Measurements from ENCODE around the gene IL17C. TPM values are rescaled to one million over a fixed set of nuclear protein-coding genes. Genes with fewer than 3 reads are reported as not detected.
"Not testable (repeated sequence)": the region's sequence is repeated elsewhere in the genome, so short reads cannot be mapped to it uniquely, and the experiment has no call there.

Gene IL17C
- total RNA-seq, 2 donors from 2014 or later = not detected

DNA sequence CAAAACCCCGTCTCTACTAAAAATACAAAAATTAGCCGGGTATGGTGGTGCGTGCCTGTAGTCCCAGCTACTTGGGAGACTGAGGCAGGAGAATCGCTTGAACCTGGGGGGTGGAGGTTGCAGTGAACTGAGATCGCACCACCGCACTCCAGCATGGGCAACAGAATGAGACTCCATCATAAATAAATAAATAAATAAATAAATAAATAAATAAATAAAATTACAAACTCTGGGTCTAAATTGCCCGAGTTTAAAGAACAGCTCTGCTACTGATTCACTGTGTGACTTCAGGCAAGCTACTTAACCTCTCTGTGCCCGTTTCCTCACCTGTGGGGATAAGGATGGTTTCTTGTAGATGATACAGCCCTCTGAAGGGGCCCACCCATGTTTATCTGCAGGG is 31.1 kb downstream of the IL17C start:
- intact Hi-C loops (cut with DNase I, micrococcal nuclease); ATAC-seq; DNase-seq: not testable (repeated sequence)

DNA sequence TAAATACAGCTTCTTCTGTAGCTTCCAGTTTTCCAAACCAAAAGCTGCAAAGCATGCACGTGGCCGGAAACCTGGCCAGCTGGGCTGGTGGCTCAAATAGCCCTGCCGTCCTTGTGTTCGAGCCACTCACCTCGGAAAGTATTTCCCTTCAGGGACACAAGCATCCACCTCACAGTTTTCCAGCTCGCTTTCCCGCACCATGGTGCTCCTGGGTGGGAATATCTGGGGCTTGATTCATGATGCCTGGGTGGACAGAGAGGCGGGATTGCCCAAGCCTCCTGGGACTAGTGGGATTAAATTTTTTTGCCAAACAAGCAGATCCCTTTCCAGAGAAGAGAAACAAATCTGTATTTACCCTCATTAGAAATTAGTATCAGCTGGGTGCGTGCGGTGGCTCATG is 31.6 kb downstream of the IL17C start:
- no peak for ATAC-seq
- intact Hi-C loops (cut with DNase I, micrococcal nuclease) = no loop called here
- no peak for DNase-seq

DNA sequence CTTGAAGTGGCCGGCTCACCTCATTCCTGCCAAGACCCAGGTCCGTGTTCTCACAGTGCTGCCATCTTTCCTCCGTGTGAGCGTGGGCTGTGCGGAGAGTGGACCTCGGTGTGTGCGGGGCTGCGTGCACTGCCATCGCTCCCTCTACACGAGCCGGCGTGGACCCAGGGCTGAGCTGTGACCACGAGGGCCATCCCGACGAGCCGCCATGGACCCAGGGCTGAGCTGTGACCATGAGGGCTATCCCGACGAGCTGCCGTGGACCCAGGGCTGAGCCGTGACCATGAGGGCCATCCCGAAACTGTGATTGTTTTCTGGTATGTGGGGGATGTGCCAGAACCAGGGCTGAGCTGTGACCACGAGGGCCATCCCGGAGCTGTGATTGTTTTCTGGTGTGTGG is 33.4 kb downstream of the IL17C start:
- intact Hi-C loops (cut with DNase I, micrococcal nuclease) = no loop called here
- DNase-seq (no peak), ATAC-seq (no peak)

DNA sequence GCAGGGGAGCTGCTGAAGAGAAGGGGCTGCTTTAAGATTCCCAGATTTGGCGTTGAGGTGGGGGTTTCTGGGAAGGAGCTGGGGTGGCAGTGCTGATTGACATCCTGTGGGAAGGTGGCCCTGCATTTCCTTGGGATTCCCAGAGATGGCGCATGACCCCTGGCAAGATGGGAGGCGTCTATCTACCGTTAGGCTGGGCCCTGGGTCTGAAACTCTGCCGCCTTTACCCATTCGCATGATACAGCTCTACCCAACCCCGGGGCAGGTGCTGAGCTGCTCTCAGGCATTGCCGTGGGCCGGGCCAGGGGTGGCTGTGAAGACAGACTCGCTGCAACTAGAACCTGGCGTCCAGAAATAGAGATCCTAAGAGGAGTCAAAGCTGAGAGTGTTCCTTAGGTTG is 34.4 kb downstream of the IL17C start:
- ATAC-seq = peak; percentile 66
- intact Hi-C loops (cut with DNase I, micrococcal nuclease) = no loop called here
- no peak for DNase-seq

DNA sequence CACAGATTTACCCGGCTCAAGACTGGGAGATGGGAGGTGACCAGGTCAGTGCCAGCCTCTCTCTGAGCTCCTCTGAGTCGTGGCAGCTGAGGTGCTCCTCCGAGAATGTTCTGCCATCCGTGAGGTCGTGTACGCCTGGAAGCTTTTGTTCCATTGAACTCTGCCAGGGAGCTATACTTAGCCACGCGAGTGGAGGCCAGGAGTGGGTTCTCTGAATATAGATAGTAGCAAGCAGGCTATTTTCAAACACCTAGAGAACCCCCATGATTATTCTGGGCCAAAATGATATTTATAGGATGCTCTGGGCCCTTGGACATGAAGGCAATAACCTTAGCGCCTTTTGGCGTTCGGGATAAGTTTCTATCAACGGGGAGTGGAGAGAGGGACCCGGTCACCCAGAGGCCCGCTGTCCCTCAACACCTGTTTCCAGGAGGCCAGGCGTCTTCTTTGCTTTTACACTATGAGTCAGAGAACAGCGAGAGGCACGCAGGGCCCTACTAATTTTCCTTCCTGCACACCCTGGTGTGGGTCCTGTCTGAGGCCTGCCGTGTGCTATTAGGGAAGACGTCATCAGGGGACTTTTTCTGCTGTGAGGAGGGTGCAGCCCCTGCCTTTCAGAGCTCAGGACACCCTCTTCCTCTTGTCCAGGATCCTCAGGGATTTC is 35.5 kb downstream of the IL17C start:
- no peak for ATAC-seq
- intact Hi-C loops (cut with DNase I, micrococcal nuclease) = no loop called here
- DNase-seq = no peak

DNA sequence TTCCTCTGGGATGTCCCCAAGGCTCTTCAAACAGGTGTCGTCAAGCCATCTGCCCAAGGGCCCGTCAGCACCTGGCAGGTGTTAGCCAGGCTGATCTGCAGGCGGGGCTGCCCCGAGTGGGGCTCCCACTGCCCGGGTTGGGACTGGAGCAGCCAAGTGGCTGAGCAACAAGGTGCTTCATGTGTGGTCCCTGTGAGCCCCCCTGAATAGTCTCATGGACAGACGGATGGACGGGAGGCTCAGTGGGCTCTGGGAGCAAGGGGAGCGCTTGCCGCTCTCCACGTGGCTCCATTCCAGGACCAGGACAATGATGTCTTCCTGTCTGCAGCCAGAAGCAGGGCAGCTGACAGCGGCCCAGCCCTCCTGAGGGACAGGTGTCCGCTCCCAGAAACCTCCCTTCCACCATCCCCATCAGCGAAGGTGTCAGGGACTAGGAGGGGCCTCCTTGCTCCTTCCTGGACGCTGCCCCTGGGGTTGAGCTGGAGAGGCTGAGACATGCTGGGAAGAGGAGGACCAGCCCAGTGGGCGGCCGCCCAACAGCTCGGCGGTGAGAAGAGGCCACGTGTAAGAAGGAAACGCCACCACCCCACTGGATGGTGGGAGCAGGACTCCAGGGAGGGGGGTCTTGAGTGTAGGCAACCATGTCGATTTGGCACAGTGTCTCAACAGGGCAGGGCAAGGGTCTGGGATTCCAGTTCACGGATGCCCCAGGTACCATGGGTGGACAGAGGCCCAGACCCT is 38.3 kb downstream of the IL17C start:
- DNase-seq = no peak
- ATAC-seq = no peak
- intact Hi-C loops (cut with DNase I, micrococcal nuclease) = no loop called here

DNA sequence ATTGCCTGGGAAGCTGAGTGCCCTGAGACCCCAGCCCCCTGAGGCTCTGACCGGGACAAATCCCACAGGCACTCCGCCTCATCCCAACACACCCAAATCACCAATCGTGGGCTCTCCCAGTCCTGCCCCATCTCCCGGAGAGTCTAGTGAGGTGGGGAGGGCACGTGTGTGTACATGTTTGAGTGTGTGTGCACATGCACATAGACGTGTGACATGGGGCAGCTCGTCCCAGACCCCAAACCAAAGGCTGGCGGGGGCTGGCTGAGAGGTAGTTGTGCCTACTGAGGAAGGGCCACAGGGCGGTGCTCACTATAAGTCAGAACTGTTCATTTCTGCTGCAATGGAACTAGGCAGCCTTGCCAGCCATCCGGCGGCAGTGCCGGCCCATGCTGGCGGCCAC is 39.3 kb downstream of the IL17C start:
- intact Hi-C loops (cut with DNase I, micrococcal nuclease) = no loop called here
- ATAC-seq (no peak), DNase-seq (no peak)

DNA sequence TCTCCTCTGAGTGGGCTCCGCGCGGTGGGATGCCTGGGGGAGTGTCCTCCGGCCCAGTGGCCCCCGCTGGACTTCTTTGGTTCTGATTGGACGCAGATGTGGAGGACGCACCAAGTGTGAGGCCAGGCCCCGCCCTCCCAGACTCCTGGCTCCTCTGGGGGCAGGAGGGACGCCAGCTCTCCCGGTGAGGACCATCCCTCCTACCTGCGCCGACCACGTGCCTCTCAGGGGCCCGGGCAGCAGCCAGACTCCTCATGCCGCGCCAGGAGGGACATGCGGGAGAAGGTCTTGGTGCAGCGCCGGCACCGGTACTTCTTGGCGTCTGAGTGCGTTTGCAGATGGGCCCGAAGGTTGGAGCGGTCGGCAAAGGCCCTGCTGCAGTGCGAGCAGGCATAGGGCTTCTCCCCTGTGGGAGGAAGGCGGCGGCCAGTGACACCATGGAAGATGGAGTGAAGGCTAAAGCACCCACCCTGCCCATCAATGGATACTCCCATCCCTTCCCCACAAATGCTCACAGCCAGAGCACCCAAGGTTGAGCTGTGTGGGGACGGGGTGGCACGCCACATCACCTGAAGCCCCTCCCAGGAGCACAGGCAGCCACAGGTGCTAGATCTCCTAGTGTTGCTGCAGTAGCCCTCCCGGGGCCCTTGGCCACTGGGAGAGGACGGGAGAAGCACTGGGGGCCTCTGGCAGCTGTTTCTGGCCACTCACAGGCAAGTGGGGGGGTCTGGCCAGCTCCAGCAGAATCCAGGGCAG is 40.0 kb downstream of the IL17C start:
- DNase-seq (no peak), ATAC-seq (no peak)
- intact Hi-C loops (cut with DNase I, micrococcal nuclease) = no loop called here

DNA sequence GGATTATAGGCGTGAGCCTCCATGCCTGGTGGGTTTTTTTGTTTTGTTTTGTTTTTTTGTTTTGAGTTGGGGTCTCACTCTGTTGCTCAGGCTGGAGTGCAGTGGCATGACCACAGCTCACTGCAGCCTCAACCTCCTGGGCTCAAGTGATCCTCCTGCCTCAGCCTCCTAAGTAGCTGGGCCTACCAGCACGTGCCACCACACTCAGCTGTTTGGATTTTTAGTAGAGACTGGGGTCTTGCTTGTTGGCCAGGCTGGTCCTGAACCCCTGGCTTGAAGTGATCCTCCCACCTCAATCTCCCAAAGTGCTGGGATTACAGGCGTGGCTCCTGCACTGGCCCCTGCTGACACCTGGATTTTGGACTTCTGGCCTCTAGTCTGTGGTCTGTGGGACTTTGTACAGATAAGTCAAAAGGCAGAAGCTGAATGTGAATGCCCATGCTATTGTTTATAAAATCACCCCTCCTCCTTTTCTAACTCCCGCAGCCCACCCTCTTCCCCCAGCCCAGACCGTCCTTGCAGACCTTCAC is 42.2 kb downstream of the IL17C start:
- ATAC-seq (no peak), DNase-seq (no peak)
- intact Hi-C loops (cut with DNase I, micrococcal nuclease) = no loop called here

DNA sequence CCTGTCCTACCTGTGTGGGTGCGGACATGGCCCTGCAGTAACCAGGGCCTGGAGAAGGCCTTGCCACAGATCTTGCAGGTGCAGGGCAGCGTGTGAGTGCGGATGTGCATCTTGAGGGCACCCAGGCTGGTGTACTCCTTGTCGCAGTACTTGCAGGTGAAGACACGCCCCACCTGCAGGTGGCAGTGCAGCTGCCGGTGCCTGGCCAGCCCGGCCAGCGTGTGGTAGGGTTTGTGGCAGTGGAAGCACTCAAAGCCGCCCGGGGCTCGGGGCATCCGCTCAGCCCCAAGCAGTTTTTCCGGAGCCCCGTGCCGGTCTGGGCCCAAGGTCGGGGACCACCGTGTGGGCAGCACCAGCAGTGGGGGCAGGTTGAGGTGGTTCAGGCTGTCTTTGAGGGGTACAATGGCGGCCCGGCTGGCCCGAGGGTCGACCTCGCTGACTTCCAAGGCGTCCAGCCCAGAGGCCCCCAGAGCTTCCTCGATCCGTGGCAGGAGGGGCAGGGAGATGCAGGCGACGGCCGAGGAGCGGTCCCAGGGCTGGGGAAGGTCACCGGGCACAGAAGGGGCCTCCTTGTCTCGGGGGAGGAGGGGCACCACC is 42.8 kb downstream of the IL17C start:
- ATAC-seq (peak; percentile 77), DNase-seq (peak; percentile 70 to 83)
- intact Hi-C loops (cut with DNase I, micrococcal nuclease) = no loop called here

DNA sequence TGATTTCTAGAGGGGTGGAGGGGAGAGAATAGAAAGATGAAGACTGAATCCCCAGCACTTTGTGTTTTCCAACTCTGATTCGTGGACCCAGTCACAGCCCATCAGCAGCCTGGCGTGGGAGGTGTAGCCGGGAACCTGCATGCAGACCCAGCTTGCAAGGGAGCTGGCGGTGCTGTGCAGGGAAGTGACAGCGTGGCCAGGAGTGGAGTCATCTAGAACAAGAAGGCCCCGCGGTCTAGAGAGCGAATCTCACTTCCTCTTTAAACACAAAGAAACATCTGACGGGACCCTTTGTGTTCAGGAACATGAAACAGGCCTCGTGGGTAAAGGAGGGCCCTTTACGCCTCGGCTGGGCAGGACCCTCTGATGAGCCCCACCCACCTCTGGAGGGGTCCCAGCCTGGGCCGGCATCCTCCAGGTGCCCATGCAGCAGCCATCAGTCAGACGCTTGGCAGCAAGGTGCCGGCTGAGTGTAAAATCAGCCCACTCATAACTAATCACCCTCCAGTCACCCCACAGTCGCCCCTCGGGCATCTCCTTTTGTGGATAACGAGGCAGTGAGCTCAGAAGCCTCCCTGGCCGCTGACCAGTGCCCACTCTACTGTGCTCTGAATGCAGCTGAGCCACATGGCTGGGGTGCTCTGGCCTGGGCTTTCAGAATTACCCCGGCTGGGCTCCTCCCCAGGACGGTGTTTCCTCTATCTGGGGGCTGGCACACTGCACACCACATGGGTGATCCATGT is 43.5 kb downstream of the IL17C start:
- ATAC-seq = no peak
- peak; percentile 69 to 74 for DNase-seq
- intact Hi-C loops (cut with DNase I, micrococcal nuclease) = no loop called here

DNA sequence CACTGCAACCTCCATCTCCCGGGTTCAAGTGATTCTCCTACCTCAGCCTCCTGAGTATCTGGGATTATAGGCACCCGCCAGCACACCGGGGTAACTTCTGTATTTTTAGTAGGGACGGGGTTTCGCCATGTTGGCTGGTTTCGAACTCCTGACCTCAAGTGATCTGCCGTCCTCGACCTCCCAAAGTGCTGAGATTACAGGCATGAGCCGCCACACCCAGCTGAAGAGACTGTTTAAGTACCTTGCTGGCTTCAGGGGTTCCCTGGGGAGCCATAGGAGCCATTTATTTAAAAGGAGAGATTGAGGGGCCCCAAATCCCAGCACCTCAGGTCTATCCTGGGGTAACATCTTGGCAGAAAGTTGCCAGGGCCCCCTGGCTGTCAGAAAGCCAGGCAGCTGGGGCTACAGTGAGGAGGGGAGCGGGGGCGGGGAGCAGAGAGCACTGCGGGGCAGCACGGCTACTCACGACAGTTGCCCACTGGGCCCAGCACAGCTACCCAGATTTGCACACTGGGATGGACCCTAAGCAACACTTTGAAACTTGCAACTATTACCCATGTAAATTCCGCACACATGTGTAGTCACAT is 46.3 kb downstream of the IL17C start:
- no peak for ATAC-seq
- intact Hi-C loops (cut with DNase I, micrococcal nuclease) = no loop called here
- no peak for DNase-seq

DNA sequence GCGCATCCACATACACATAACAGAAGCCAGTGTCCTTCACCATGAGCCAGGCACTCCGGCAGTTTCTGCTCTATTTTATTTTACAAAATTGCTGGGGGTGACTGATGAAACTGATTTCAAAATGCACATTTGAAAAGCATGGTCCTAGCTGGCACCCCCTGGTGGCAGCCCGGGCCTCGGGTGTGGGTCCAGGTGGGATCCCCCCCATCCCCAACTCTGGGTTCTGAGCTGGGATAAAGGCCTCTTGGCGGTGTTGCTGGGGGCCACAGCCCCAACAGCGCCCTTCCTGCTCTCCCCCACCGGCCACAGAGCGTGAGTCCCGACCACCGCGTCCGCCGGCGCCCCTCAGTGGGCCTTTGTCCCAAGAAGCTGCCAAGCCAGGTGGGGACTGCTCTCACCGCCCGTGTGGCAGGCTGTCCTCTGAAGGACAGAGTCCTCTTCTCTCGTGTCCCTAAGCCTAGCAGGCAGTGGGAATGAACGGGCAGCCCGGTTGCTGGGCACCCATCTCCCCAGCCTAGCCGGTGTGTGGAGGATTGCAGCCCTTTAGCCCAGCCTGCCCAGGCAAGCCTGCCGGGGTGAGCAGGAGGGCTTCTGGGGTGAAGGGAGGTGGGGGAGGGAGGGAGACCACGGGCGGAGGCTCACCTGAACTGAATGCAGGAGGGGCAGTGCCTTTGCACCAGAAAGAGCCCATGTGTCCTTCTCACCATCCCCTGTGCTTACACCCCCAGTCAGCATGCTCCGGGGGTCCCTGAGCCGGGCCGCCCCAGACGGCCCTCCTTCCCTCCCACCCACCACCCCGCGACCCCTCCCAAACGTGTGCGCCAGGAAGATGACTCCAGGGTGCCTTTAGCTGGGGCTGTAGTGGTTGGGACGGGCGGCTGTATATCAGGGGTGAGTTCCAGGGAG is 47.0 kb downstream of the IL17C start:
- intact Hi-C loops (cut with DNase I, micrococcal nuclease) = no loop called here
- DNase-seq = no peak
- no peak for ATAC-seq

DNA sequence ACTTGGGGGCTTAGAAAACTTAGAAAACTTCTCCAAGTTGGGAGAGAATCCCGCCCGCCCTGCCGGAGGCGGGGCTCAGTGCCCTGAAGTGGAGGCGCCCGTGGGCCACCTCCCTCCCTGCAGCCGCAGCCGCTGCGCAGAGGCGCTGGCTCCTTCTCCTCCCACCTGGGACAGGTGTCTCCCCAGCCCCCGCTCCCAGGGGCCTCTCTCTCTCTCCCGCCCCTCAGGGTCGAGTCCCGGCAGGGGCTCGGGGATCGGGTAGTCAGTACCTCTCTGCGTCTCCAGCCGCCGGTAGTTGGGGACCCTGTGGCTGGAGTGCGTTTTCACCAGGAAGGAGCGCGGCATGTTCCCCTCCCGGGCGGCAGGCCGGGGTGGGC is 47.7 kb downstream of the IL17C start:
- intact Hi-C loops (cut with DNase I, micrococcal nuclease) = no loop called here
- DNase-seq = peak in 1 of 2 donors; percentile 66
- peak; percentile 53 for ATAC-seq

DNA sequence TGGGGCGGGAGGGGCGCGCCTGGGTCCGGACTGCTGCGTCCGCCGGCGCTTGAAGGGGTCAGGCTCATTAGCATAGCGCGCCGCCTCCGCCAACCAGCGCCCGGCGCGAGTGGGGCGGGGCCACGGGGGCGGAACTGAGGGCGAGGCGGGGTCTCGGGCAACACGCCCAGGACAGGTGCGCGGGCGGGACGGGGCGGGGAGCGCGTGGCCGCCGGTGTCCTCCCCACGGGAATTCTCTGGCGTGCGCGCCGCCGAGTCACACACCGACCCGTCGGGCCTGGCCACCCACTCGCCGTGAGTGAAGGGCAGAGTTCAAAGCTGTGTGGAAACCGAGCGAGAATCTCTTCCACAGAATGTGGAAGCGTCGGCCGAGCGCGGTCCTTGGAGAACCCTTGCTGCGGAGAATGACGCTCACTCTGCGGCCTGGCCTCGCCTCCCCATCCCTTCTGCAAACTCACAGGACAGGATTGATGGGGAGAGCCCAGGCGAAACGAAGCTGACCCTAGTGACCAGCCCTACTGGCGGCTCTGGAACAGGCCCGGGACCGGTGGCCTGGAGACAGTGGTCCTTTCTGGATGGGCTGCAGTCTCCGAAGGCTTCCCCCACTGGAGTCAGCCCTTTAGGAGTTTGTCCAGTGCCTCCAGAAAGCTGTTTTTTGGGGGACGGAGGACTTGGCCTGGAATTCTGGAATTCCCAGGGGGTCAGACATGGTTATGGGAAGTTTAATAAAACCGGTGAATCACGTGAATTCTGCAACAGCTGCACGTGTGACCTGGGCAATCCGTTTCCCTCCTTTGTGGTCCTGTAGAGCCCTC is 48.3 kb downstream of the IL17C start, which contains the start of gene SNAI3:
TSS of gene SNAI3 (minus strand) at position 69 of the 815 bp plus-strand sequence. CDS start 101 bp downstream, outside the sequence.
- ATAC-seq (peak; percentile 94), DNase-seq (peak; percentile 85 to 94)
- intact Hi-C loops (cut with DNase I, micrococcal nuclease) = no loop called here

DNA sequence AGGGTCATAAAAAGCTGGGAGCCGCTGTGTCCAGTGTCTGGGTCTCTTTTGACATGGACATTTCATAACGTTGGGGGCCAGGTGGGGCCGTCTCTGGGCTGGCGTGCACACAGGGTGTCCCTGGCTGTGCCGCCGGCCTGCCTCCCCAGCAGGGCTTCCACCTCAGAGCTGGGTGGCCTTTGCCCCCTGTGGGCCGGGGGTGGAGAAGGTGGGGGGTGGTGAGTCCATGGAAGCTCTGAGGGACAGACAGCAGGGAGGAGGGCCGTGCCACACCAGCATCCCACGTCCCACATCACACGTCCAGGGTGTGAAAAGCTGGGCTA is 48.8 kb downstream of the IL17C start:
- intact Hi-C loops (cut with DNase I, micrococcal nuclease) = no loop called here
- no peak for ATAC-seq
- no peak for DNase-seq

DNA sequence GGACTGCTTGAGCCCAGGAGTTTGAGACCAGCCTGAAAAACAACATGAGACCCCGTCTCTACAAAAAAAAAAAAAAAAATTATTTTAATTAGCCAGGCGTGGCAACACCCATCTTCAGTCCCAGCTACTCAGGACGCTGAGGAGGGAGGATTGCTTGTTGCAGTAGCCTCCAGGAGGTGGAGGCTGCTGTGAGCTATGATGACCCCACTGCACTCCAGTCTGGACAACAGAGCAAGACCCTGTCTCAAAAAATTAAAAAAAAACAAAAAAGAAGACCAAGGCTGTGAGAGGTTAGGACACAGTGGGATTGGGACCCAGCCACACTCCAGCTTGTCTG is 49.3 kb downstream of the IL17C start:
- no peak for DNase-seq
- intact Hi-C loops (cut with DNase I, micrococcal nuclease) = no loop called here
- ATAC-seq = no peak
